HL-60 (cell line): Measurements from ENCODE around the gene TMEM204.

Source experiments
- DNase-seq, 2 experiments: peaks; one replicate each; pipeline ENCODE4 v3.0.0-alpha.2; 2010 to 2020; ENCODE audit warnings: low read depth in 1 of 2, low spot score in 1 of 2
- H3K27ac ChIP-seq: fragments of 250-450 bp; sonication (Bioruptor Pico); replicated peaks from 2 replicates; pipeline ENCODE4 v1.5.1; 2020; ENCODE audit warnings: mild to moderate bottlenecking, moderate library complexity
- H3K27me3 ChIP-seq: fragments of 250-450 bp; sonication (Bioruptor Pico); 2 replicates; pipeline ENCODE4 v1.5.1; 2021; ENCODE audit warnings: mild to moderate bottlenecking, moderate library complexity; ENCODE audit not compliant: insufficient read depth, poor library complexity, severe bottlenecking
- H3K4me3 ChIP-seq: replicated peaks from 2 replicates; pipeline ENCODE4 v1.5.1; 2011; ENCODE audit warnings: mild to moderate bottlenecking, control low read depth, low read length; ENCODE audit not compliant: insufficient read depth
- GABPA ChIP-seq: IDR thresholded peaks from 2 replicates; pipeline ENCODE4 v1.6.1; 2012; ENCODE audit warnings: low read depth
- POLR2AphosphoS5 ChIP-seq: IDR thresholded peaks from 2 replicates; pipeline ENCODE4 v1.6.1; 2012; ENCODE audit warnings: low read depth
- SPI1 ChIP-seq: IDR thresholded peaks from 2 replicates; pipeline ENCODE4 v1.6.1; 2012; ENCODE audit warnings: low read depth, mild to moderate bottlenecking, borderline replicate concordance
- TF ChIP-seq, protein P1 (sequence below): IDR thresholded peaks from 2 replicates; pipeline ENCODE4 v1.6.1; 2012; ENCODE audit warnings: low read depth; ENCODE audit not compliant: insufficient replicate concordance
- TF ChIP-seq, protein P2 (sequence below): IDR thresholded peaks from one replicate; pipeline ENCODE4 v1.5.1; 2011; ENCODE audit warnings: low read length, control low read depth, inconsistent platforms; ENCODE audit not compliant: insufficient read depth

The TMEM204 gene

DNA sequence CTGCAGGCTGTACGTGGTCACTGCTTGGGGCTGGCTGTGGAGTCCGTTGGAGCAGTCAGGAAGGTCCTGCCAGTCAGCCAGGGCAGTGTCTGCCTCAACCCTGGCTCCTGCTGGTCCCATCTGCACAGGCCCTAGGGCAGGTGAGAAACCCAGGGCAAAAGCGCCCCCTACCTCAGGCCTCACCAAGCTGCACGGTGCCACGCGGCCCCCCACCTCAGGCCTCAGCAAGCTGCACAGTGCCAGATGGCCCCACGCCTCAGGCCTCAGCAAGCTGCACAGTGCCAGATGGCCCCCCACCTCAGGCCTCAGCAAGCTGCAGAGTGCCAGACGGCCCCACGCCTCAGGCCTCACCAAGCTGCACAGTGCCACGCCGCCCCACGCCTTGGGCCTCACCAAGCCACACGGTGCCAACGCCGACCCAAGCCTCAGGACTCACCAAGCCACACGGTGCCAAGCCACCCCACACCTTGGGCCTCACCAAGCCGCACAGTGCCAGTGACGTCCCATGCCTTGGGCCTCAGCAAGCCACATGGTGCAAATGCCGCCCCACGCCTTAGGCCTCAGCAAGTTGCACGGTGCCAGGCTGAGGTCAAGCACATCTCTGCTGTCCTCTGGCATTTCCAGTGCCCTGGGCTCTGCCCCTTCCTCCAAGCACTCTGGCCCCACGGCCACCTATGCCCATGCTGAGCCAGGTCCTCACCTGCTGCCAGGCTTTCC lies 5.5 kb downstream of the TMEM204 start:
- H3K27me3 ChIP-seq = no peaks in the 10 kb centered on the region
- H3K4me3 ChIP-seq = no peak overlapping the region
- H3K27ac ChIP-seq = no peak overlapping the region
- TF ChIP-seq GABPA = no peak
- TF ChIP-seq, protein P1, sequence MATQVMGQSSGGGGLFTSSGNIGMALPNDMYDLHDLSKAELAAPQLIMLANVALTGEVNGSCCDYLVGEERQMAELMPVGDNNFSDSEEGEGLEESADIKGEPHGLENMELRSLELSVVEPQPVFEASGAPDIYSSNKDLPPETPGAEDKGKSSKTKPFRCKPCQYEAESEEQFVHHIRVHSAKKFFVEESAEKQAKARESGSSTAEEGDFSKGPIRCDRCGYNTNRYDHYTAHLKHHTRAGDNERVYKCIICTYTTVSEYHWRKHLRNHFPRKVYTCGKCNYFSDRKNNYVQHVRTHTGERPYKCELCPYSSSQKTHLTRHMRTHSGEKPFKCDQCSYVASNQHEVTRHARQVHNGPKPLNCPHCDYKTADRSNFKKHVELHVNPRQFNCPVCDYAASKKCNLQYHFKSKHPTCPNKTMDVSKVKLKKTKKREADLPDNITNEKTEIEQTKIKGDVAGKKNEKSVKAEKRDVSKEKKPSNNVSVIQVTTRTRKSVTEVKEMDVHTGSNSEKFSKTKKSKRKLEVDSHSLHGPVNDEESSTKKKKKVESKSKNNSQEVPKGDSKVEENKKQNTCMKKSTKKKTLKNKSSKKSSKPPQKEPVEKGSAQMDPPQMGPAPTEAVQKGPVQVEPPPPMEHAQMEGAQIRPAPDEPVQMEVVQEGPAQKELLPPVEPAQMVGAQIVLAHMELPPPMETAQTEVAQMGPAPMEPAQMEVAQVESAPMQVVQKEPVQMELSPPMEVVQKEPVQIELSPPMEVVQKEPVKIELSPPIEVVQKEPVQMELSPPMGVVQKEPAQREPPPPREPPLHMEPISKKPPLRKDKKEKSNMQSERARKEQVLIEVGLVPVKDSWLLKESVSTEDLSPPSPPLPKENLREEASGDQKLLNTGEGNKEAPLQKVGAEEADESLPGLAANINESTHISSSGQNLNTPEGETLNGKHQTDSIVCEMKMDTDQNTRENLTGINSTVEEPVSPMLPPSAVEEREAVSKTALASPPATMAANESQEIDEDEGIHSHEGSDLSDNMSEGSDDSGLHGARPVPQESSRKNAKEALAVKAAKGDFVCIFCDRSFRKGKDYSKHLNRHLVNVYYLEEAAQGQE = no peak
- TF ChIP-seq SPI1 = no peak
- no peak for TF ChIP-seq POLR2AphosphoS5
- TF ChIP-seq, protein P2, sequence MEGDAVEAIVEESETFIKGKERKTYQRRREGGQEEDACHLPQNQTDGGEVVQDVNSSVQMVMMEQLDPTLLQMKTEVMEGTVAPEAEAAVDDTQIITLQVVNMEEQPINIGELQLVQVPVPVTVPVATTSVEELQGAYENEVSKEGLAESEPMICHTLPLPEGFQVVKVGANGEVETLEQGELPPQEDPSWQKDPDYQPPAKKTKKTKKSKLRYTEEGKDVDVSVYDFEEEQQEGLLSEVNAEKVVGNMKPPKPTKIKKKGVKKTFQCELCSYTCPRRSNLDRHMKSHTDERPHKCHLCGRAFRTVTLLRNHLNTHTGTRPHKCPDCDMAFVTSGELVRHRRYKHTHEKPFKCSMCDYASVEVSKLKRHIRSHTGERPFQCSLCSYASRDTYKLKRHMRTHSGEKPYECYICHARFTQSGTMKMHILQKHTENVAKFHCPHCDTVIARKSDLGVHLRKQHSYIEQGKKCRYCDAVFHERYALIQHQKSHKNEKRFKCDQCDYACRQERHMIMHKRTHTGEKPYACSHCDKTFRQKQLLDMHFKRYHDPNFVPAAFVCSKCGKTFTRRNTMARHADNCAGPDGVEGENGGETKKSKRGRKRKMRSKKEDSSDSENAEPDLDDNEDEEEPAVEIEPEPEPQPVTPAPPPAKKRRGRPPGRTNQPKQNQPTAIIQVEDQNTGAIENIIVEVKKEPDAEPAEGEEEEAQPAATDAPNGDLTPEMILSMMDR = no peak
- peak in 1 of 2 experiments; percentile 39 for DNase-seq

DNA sequence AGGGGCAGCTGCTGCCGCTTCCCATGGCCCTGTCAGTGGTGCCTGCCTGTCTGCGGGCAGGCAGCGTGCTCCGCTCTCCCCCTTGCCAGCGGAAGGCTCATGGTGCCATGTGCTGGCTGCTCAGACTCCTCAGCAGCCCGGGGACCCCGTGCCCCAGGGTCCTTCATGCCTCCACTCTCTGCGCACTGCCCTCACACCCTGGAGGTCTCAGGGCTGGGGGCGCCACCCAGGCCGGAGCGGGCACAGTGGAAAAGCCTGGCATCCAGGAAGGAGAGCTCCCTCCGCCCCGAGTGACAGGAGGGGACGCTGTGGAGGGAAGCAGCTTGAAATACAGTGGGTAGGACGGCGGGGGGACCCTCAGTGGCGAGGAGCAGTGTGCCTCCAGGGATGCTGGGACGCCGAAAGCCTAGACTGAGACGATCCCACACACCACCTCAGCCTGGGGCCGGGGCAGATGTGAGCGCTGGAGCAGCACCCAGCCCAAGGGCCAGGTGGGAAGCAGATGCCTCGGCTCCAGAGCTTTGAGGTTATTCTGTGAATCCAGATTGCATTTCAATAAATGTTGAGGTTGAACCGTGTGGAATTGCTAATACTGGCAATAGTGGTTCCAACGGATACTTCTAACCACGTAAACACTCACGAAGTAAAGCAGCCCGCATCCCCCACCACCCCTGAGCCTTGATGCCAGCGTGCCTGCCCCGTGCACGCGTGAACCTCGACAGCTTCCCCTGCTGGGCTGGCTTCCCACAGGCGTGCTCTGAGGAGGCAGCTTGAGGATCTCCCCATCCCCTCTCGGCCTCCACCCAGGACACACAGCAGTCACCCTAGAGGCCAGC lies 6.5 kb downstream of the TMEM204 start:
- no peak overlapping the region for H3K4me3 ChIP-seq
- no peak for DNase-seq
- H3K27me3 ChIP-seq = no peaks in the 10 kb centered on the region
- TF ChIP-seq POLR2AphosphoS5 (no peak), SPI1 (no peak), GABPA (no peak)
- TF ChIP-seq, protein P1 = no peak
- TF ChIP-seq, protein P2 = no peak
- no peak overlapping the region for H3K27ac ChIP-seq

DNA sequence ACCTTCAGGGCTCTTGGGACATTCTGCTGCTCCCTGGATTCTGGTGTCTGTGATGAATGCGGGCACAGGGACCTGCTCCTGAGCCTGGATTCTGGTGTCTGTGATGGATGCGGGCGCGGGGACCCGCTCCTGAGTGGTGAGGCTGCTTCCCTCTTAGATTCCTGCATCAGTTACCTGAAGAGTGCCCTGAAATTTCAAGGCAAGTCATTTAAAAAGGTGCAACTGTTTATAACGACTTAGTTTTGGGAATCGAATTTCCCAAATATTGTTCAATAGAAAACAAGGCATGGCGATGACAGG lies 7.0 kb downstream of the TMEM204 start:
- no peaks in the 10 kb centered on the region for H3K27me3 ChIP-seq

More for the DNA sequence above, 7.0 kb downstream of the TMEM204 start:
- DNase-seq = no peak
- H3K4me3 ChIP-seq = no peak overlapping the region
- no peak overlapping the region for H3K27ac ChIP-seq
- no peak for TF ChIP-seq SPI1
- TF ChIP-seq, protein P1 = no peak
- TF ChIP-seq, protein P2 = no peak
- TF ChIP-seq GABPA = no peak
- TF ChIP-seq POLR2AphosphoS5 = no peak
